Brain microvascular endothelial cell (primary cell): Measurements from ENCODE around the gene CD59.
A peak's percentile ranks its signal among the peaks of the same experiment; 100 is the strongest.

ENCODE experiments used
- DNase-seq: peaks from one replicate; pipeline ENCODE4 v3.0.0-alpha.2; 2020
- H3K27ac ChIP-seq: fragments of 250-450 bp; sonication (Bioruptor Pico); 2 replicates; pipeline ENCODE4 v1.5.1; 2020; ENCODE audit warnings: mild to moderate bottlenecking, moderate library complexity
- H3K27me3 ChIP-seq: fragments of 250-450 bp; sonication (Bioruptor Pico); replicated peaks from 2 replicates; pipeline ENCODE4 v1.5.1; 2020; ENCODE audit warnings: mild to moderate bottlenecking
- H3K36me3 ChIP-seq: fragments of 250-450 bp; sonication (Bioruptor Pico); replicated peaks from 2 replicates; pipeline ENCODE4 v1.5.1; 2020; ENCODE audit warnings: mild to moderate bottlenecking
- H3K4me3 ChIP-seq: 2 replicates; pipeline ENCODE4 v1.5.1; 2011; ENCODE audit warnings: low read depth, mild to moderate bottlenecking, control low read depth, low read length, moderate library complexity
- CTCF ChIP-seq: IDR thresholded peaks from 2 replicates; pipeline ENCODE4 v1.5.1; 2011; ENCODE audit warnings: low read depth, mild to moderate bottlenecking, moderate library complexity, low read length, control low read depth, inconsistent platforms; ENCODE audit errors: missing control alignments
- in situ Hi-C: cut with HindIII; loops from 2 replicates; pipeline ENCODE4 v1.10.0; 2017; ENCODE audit warnings: low sequenced_read_pairs, low pct_ligation_motif_present

CD59 gene

GRCh38 chr11:33741806-33742205 is 5.6 kb upstream of the CD59 start:
- in situ Hi-C loops, result no loop called here
- Histone ChIP-seq H3K4me3 (no peak overlapping the region), H3K27me3 (no peaks in the 10 kb centered on the region), H3K27ac (no peak overlapping the region), H3K36me3 (no peaks in the 10 kb centered on the region)
- DNase-seq, result no peak
- no peak for TF ChIP-seq CTCF

DNA sequence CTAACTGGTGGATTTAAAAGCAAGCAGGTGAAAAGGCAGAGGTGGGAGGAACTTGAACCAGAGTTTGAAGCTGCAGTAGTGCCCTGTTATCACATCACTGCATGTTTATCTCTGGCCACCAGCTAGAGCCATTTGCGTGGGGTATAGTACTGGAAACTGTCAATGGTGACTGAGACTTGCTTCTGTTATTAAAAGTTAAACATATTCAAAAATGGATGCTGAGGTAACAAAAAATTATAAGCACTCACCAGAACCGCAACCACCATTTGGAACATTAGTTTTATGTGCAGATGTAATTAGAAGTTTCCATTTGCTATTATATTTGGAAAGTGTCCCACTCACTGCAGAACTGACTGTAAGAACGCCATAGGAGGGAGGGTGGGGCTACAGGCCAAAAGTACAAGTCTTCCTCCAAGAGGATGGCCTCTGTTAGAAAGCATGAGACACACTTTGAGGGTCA is 1.2 kb upstream of the CD59 start:
- in situ Hi-C loops, result no loop called here
- no peak overlapping the region for H3K4me3 ChIP-seq
- peak overlapping the region; percentile 96 for H3K27ac ChIP-seq
- peaks cover 7% of the 10 kb centered on the region for H3K36me3 ChIP-seq
- H3K27me3 ChIP-seq, result no peaks in the 10 kb centered on the region
- TF ChIP-seq CTCF, result no peak
- DNase-seq, result no peak

- no peak for DNase-seq
- Histone ChIP-seq H3K27me3 (no peaks in the 10 kb centered on the region), H3K27ac (peak overlapping the region; percentile 96), H3K36me3 (peaks cover 18% of the 10 kb centered on the region), H3K4me3 (peak overlapping the region; percentile 94)
- TF ChIP-seq CTCF, result no peak
- in situ Hi-C loops, result no loop called here
These were observed 714 bp downstream of the CD59 start for GRCh38 chr11:33735271-33736147.

- Histone ChIP-seq H3K36me3 (peaks cover 18% of the 10 kb centered on the region), H3K4me3 (peak overlapping the region; percentile 94), H3K27ac (peak overlapping the region; percentile 96), H3K27me3 (no peaks in the 10 kb centered on the region)
- peak; percentile 30 for DNase-seq
- in situ Hi-C loops, result no loop called here
- no peak for TF ChIP-seq CTCF
These were observed 1.6 kb downstream of the CD59 start for GRCh38 chr11:33734441-33735270.

GRCh38 chr11:33733980-33734379 is 2.2 kb downstream of the CD59 start:
- Histone ChIP-seq H3K27ac (peak overlapping the region; percentile 96), H3K4me3 (peak overlapping the region; percentile 94), H3K27me3 (no peaks in the 10 kb centered on the region), H3K36me3 (peaks cover 21% of the 10 kb centered on the region)
- in situ Hi-C loops, result no loop called here
- TF ChIP-seq CTCF, result no peak
- no peak for DNase-seq
